A673 (cell line): ENCODE data around the gene TGFB1I1. TPM values are rescaled to one million over a fixed set of nuclear protein-coding genes. Genes with fewer than 3 reads are reported as not detected.
"Not testable (repeated sequence)": the region's sequence is repeated elsewhere in the genome, so short reads cannot be mapped to it uniquely, and the experiment has no call there.

Experiments
- BruUV-seq: library from RNA; stranded (reverse); fragments of 400-500 nt; replicated peaks from 2 replicates; lab custom pipeline; 2021; lab: Mats Ljungman, UMichigan
- CTCF ChIA-PET: fragments of 300-600 bp; sonication (Branson Sonifier 250); formaldehyde crosslinking; loops from one replicate; lab custom pipeline; 2022; ENCODE audit warnings: antibody characterized with exemption; lab: Charles Lee
- POLR2A ChIA-PET: fragments of 300-600 bp; sonication (Branson Sonifier 250); formaldehyde crosslinking; loops from one replicate; lab custom pipeline; 2022; ENCODE audit warnings: antibody characterized with exemption; ENCODE audit not compliant: low non-redundant PET; lab: Charles Lee
- DNase-seq: peaks from one replicate; pipeline ENCODE4 v3.0.0-alpha.2; 2015; ENCODE audit warnings: low spot score
- H3K27ac ChIP-seq: fragments of 200-600 bp; sonication (generic); 2 replicates; pipeline ENCODE4 v1.5.1; 2016; ENCODE audit warnings: mixed run types, low read depth, mild to moderate bottlenecking, mixed read lengths, antibody characterized with exemption, low read length; ENCODE audit not compliant: poor library complexity, severe bottlenecking
- H3K27me3 ChIP-seq: fragments of 200-600 bp; sonication (generic); replicated peaks from 2 replicates; pipeline ENCODE4 v1.6.1; 2017; ENCODE audit warnings: mixed run types, low read depth, mild to moderate bottlenecking, mixed read lengths, antibody characterized with exemption, low read length; ENCODE audit not compliant: insufficient read depth, poor library complexity
- H3K36me3 ChIP-seq: fragments of 200-600 bp; sonication (generic); 2 replicates; pipeline ENCODE4 v1.6.1; 2016; ENCODE audit warnings: mixed run types, mild to moderate bottlenecking, mixed read lengths, antibody characterized with exemption, low read length; ENCODE audit not compliant: insufficient read depth, poor library complexity, severe bottlenecking
- H3K4me1 ChIP-seq: fragments of 200-600 bp; sonication (generic); 2 replicates; pipeline ENCODE4 v1.6.1; 2017; ENCODE audit warnings: mixed run types, mild to moderate bottlenecking, mixed read lengths, antibody characterized with exemption, low read length; ENCODE audit not compliant: insufficient read depth, poor library complexity, severe bottlenecking
- H3K4me3 ChIP-seq: fragments of 200-600 bp; sonication (generic); 2 replicates; pipeline ENCODE4 v1.5.1; 2016; ENCODE audit warnings: low read depth, mixed run types, mild to moderate bottlenecking, mixed read lengths, low read length; ENCODE audit not compliant: poor library complexity, severe bottlenecking
- H3K9me3 ChIP-seq: fragments of 200-600 bp; sonication (generic); 2 replicates; pipeline ENCODE4 v1.6.1; 2016; ENCODE audit warnings: mixed run types, low read depth, mild to moderate bottlenecking, mixed read lengths, antibody characterized with exemption, low read length; ENCODE audit not compliant: poor library complexity, severe bottlenecking
- CTCF ChIP-seq: fragments of 300-800, 200-600 bp; sonication (generic); conservative IDR thresholded peaks from 2 replicates; pipeline ENCODE4 v1.5.1; 2017; ENCODE audit warnings: low read depth, mild to moderate bottlenecking, antibody characterized with exemption, low read length, moderate library complexity, mixed read lengths
- EZH2 ChIP-seq: fragments of 200-600 bp; sonication (generic); IDR thresholded peaks from 2 replicates; pipeline ENCODE4 v1.6.1; 2017; ENCODE audit warnings: borderline replicate concordance, low read depth, mild to moderate bottlenecking, mixed read lengths, antibody characterized with exemption, low read length; ENCODE audit not compliant: poor library complexity, severe bottlenecking
- intact Hi-C: fragments of 100-400 bp; cut with micrococcal nuclease; formaldehyde crosslinking; loops from one replicate; pipeline ENCODE4 v1.10.0; 2022; ENCODE audit not compliant: unreplicated experiment
- total RNA-seq: library from RNA; stranded (reverse); gene quantifications from 2 replicates; pipeline ENCODE4 v1.2.3, GENCODE V29; 2021

The TGFB1I1 gene
- total RNA-seq, 1 experiment from 2014 or later = 3.3 TPM

DNA sequence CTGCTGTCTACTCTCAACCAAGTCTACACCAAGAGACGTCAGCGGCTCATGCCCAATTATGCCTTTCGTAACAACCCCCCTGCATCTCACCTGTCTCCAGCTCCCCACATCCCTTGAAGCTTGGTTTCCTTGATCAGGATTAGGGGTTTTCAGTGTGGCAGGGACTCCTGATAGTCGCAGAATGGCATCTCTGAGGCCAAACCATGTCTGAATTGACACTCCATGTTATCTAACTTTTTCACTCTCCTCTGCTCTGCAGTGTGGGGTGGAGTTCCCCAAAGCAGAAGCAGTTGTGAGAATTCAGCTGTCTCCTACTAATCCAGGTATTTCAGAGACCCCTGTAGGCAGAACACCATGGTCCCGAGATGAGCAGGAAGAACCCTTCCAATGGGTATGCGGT lies 50.1 kb downstream of the TGFB1I1 start:
- DNase-seq = no peak
- Histone ChIP-seq H3K27me3 (peaks cover 4% of the 10 kb centered on the region), H3K4me1 (no peaks in the 10 kb centered on the region), H3K27ac (no peak overlapping the region), H3K4me3 (no peak overlapping the region), H3K36me3 (no peaks in the 10 kb centered on the region), H3K9me3 (no peaks in the 10 kb centered on the region)
- ChIA-PET CTCF (no interaction called here), POLR2A (no interaction called here)
- BruUV-seq = no TSS peak
- intact Hi-C loops = no loop called here
- TF ChIP-seq EZH2 (no peak), CTCF (no peak)

DNA sequence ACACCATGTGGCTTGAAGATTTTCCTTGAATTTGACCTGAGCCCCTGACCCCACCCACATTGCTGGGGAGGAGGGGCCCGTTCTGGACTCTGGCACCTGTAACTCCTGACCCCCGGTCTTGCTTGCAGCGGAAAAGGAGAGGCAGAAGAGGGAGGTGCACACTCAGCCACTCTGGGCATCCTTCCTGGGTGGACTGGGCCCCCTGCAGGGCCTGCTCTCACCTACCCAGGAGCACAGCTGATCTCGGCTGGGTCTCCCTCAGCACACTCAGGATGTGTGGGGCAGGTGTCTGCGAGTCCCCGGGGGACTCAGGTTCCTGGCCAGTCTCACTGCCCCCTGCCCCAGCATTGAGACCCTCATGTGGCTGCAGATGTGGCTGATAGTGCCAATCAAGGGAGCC lies 51.8 kb downstream of the TGFB1I1 start:
- H3K4me3 ChIP-seq, CTCF ChIA-PET, DNase-seq, H3K27ac ChIP-seq, H3K36me3 ChIP-seq, H3K9me3 ChIP-seq, BruUV-seq, intact Hi-C loops, POLR2A ChIA-PET, H3K4me1 ChIP-seq: not testable (repeated sequence)
- peaks cover 21% of the 10 kb centered on the region for H3K27me3 ChIP-seq

DNA sequence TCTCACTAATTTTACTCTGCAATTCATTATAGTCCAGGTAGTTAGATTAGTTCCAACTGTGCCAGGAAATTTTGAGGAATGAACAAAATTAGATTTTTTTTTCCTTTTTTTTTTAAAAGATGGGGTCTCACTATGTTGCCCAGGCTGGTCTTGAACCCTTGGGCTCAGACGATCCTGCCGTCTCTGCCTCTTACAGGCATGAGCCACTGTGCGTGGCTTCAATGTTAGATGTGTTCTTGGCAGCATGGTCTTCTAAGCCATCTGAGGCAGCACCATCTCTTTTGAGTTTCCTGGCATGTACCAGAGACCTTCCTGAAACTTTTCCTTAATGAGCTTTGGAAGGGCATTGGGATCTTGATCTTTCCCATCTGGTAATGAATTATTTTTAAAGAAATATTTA lies 53.2 kb downstream of the TGFB1I1 start:
- H3K27me3 ChIP-seq = peaks cover 30% of the 10 kb centered on the region
- no peak for DNase-seq
- intact Hi-C loops = no loop called here
- POLR2A ChIA-PET = no interaction called here
- H3K4me1 ChIP-seq = no peaks in the 10 kb centered on the region
- H3K27ac ChIP-seq = no peak overlapping the region
- CTCF ChIA-PET = no interaction called here
- no peaks in the 10 kb centered on the region for H3K36me3 ChIP-seq
- no peaks in the 10 kb centered on the region for H3K9me3 ChIP-seq
- TF ChIP-seq EZH2 (no peak), CTCF (no peak)
- no TSS peak for BruUV-seq
- no peak overlapping the region for H3K4me3 ChIP-seq

Other genes starting within 250 kb of the TGFB1I1 start
- 0.35 and 0.92 TPM in 2 replicates for gene ITGAM, start 212.2 kb upstream of the TGFB1I1 start, total RNA-seq
- 0.46 TPM in 1 of 2 replicates, not detected in the other for gene ITGAX, start 117.0 kb upstream of the TGFB1I1 start, total RNA-seq
- gene ITGAD, start 78.8 kb upstream of the TGFB1I1 start, total RNA-seq = not detected in 2 replicates
- not detected in 2 replicates for gene COX6A2, start 43.8 kb upstream of the TGFB1I1 start, total RNA-seq
- 0.32 and 0.81 TPM in 2 replicates for gene ZNF843, start 29.4 kb upstream of the TGFB1I1 start, total RNA-seq
- 7.4 and 8.8 TPM in 2 replicates for gene ARMC5, start 12.7 kb upstream of the TGFB1I1 start, total RNA-seq
- not detected in 2 replicates for gene SLC5A2, start 11.0 kb downstream of the TGFB1I1 start, total RNA-seq
- 41.9 and 46.3 TPM in 2 replicates for gene RUSF1, start 36.2 kb downstream of the TGFB1I1 start, total RNA-seq
- gene AHSP, start 55.7 kb downstream of the TGFB1I1 start, total RNA-seq = not detected in 2 replicates